HEK293T (cell line): ENCODE data around the gene FHIP1A.

Source experiments
- CTCF ChIA-PET: fragments of 350-600 bp; formaldehyde crosslinking; extraction: SDS; loops from one replicate; lab custom pipeline; 2021; ENCODE audit warnings: antibody characterized with exemption, inconsistent platforms; lab: Yijun Ruan, JAX
- POLR2A ChIA-PET: fragments of 350-600 bp; formaldehyde crosslinking; extraction: SDS; loops from one replicate; lab custom pipeline; 2020; ENCODE audit warnings: antibody characterized with exemption, inconsistent platforms; lab: Yijun Ruan, JAX
- DNase-seq: peaks from one replicate; pipeline ENCODE4 v3.0.0; 2012; ENCODE audit warnings: mixed read lengths; ENCODE audit errors: extremely low spot score
- ARNT ChIP-seq: fragments of 450-650 bp; IDR thresholded peaks from 2 replicates; pipeline ENCODE4 v1.6.1; 2017; ENCODE audit warnings: mild to moderate bottlenecking
- BHLHE40 ChIP-seq: fragments of 450-650 bp; IDR thresholded peaks from 2 replicates; pipeline ENCODE4 v1.6.1; 2016; ENCODE audit warnings: mild to moderate bottlenecking, moderate library complexity, borderline replicate concordance
- CTBP1 ChIP-seq: fragments of 450-650 bp; IDR thresholded peaks from 2 replicates; pipeline ENCODE4 v1.6.1; 2016; ENCODE audit warnings: borderline replicate concordance
- ELF4 ChIP-seq: fragments of 450-650 bp; IDR thresholded peaks from 2 replicates; pipeline ENCODE4 v1.6.1; 2017; ENCODE audit warnings: antibody characterized with exemption
- FOXA1 ChIP-seq: fragments of 450-650 bp; IDR thresholded peaks from 2 replicates; pipeline ENCODE4 v1.6.1; 2016; ENCODE audit warnings: mild to moderate bottlenecking
- FOXK2 ChIP-seq: fragments of 450-650 bp; IDR thresholded peaks from 2 replicates; pipeline ENCODE4 v1.6.1; 2016; ENCODE audit warnings: mild to moderate bottlenecking
- FOXM1 ChIP-seq: fragments of 450-650 bp; IDR thresholded peaks from 2 replicates; pipeline ENCODE4 v1.6.1; 2017; ENCODE audit warnings: mild to moderate bottlenecking, borderline replicate concordance
- HDGF ChIP-seq: fragments of 450-650 bp; IDR thresholded peaks from 2 replicates; pipeline ENCODE4 v1.6.1; 2017; ENCODE audit warnings: antibody characterized with exemption, borderline replicate concordance
- L3MBTL2 ChIP-seq: fragments of 450-650 bp; conservative IDR thresholded peaks from 2 replicates; pipeline ENCODE4 v1.6.1; 2016; ENCODE audit warnings: mild to moderate bottlenecking
- LEF1 ChIP-seq: fragments of 450-650 bp; IDR thresholded peaks from 2 replicates; pipeline ENCODE4 v1.6.1; 2017; ENCODE audit warnings: mild to moderate bottlenecking, borderline replicate concordance
- NFRKB ChIP-seq: fragments of 450-650 bp; IDR thresholded peaks from 2 replicates; pipeline ENCODE4 v1.6.1; 2016; ENCODE audit warnings: mild to moderate bottlenecking, moderate library complexity
- SP1 ChIP-seq: fragments of 450-650 bp; IDR thresholded peaks from 2 replicates; pipeline ENCODE4 v1.6.1; 2017
- SUZ12 ChIP-seq: fragments of 450-650 bp; IDR thresholded peaks from 2 replicates; pipeline ENCODE4 v1.6.1; 2016; ENCODE audit warnings: mild to moderate bottlenecking
- TARDBP ChIP-seq: fragments of 450-650 bp; IDR thresholded peaks from 2 replicates; pipeline ENCODE4 v1.6.1; 2016
- ZNF384 ChIP-seq: fragments of 450-650 bp; IDR thresholded peaks from 2 replicates; pipeline ENCODE4 v1.6.1; 2016
- TF ChIP-seq, protein P1 (sequence below): fragments of 450-650 bp; IDR thresholded peaks from 2 replicates; pipeline ENCODE4 v1.6.1; 2016

Gene FHIP1A

DNA sequence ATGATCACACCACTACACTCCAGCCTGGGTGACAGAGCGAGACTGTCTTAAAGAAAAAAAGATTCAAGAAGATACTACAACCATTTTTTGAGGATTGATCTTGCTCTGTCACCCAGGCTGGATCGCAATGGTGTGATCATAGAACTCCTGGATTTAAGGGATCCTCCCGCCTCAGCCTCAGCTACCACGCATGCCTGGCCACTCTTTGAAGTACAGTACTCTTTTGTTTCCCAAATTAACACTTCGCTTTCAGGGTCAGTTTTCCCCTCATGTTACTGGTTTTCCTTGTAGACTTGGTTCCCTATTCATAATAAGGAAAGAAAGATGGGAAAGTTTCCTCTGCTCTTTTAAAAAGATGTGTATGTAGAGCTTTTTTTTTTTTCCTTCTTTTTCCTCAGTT lies 34.3 kb downstream of the FHIP1A start:
- no peak for DNase-seq
- ChIA-PET CTCF (no interaction called here), POLR2A (no interaction called here)
- TF ChIP-seq LEF1, result no peak

DNA sequence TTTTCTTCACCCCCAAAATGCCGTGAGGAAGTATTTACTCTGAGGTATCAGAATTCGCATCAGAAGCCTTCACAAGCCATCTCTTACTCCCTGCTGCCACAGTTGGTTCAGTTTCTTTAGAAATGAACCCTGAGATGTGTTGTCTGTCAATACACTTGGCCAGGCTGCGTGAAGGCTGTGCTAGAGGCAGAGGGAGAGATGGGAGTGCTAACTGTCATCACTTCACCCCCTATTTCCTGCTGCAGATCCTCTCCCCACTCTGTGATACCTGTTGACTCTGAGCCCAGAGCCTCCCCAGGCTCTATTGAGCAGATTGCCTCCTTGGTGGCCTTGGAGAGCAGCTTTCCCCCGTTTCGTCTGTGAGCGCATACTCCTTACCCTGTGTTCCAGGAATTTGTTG lies 34.8 kb downstream of the FHIP1A start:
- DNase-seq, result no peak
- ChIA-PET CTCF (interaction anchor here (1.2 kb wide), 1 partner anchor 11 kb away, joined by 4 read pairs; no protein-coding TSS in a partner anchor), POLR2A (no interaction called here)
- no peak for TF ChIP-seq FOXA1
- no peak for TF ChIP-seq BHLHE40
- TF ChIP-seq LEF1, result no peak
- TF ChIP-seq SUZ12, result no peak
- TF ChIP-seq CTBP1, result no peak
- TF ChIP-seq FOXK2, result no peak

DNA sequence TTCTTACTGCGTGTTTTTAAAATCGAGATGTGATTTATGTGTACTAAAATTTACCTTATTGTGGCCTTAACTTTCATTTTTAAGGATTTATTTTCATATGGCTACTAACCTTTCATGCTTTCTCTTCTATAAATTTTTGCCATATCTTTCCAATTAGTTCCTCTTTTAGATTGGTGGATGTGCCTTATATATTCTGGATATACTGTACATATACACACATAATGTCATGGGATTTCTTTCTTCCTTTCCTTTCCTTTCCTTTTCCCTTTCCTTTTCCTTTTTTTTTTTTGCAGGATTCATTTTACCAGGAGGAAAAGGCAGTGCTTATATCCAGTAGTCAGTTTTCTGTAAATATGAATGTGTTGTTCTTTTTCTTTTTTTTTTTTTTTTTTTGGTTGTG lies 37.2 kb downstream of the FHIP1A start:
- ChIA-PET CTCF (no interaction called here), POLR2A (no interaction called here)
- TF ChIP-seq ELF4, result no peak
- DNase-seq, result no peak

DNA sequence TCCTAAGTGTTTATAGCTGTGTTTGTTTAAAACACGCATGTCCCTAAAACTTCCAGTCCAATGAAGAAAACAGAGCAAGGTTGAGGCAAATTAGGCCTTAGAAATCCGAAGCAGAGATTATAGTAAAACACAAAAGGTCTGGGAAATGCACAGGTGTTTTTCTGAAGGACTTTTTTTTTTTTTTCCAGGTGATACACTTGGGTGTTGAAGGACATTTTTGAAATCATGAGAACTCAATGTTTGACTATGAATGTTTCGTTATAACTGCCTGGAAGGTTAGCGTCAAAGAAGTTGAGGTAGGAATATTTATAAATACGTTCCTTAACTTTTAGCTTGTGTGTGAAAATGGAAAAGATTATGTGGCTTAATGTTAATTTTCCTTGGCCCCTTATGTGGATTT lies 45.5 kb downstream of the FHIP1A start:
- ChIA-PET CTCF (interaction anchor here (1.3 kb wide), 1 partner anchor 10 kb away, joined by 4 read pairs; no protein-coding TSS in a partner anchor), POLR2A (no interaction called here)
- no peak for DNase-seq
- no peak for TF ChIP-seq HDGF
- TF ChIP-seq L3MBTL2, result no peak
- no peak for TF ChIP-seq ARNT
- no peak for TF ChIP-seq FOXA1
- no peak for TF ChIP-seq TARDBP
- no peak for TF ChIP-seq ZNF384
- TF ChIP-seq SUZ12, result no peak
- no peak for TF ChIP-seq CTBP1
- TF ChIP-seq FOXK2, result no peak
- TF ChIP-seq LEF1, result no peak
- TF ChIP-seq SP1, result no peak
- TF ChIP-seq NFRKB, result no peak
- TF ChIP-seq BHLHE40, result no peak
- TF ChIP-seq, protein P1, sequence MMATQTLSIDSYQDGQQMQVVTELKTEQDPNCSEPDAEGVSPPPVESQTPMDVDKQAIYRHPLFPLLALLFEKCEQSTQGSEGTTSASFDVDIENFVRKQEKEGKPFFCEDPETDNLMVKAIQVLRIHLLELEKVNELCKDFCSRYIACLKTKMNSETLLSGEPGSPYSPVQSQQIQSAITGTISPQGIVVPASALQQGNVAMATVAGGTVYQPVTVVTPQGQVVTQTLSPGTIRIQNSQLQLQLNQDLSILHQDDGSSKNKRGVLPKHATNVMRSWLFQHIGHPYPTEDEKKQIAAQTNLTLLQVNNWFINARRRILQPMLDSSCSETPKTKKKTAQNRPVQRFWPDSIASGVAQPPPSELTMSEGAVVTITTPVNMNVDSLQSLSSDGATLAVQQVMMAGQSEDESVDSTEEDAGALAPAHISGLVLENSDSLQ, result no peak
- TF ChIP-seq FOXM1, result no peak
- TF ChIP-seq ELF4, result no peak

DNA sequence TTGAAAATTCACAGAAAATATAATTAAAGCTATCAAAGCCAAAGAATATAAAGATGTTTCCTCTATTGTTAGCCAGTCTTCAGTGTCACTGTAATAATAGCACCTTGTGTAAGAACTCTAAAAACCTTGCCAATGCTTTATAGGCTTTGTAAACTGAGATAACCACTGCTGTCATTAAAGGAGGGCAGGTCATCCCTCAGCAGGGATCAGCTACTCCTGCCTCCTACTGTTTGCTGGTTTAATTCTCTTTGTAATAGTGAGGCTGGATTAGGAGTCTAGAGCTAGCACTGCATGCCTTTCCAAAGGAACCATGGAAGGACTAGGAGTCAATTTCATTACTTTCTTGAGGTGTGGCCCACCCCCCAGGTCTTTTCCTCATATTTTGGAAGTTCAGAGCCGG lies 46.2 kb downstream of the FHIP1A start:
- TF ChIP-seq ZNF384 (no peak), FOXM1 (no peak), CTBP1 (peak; percentile 63; the same call in 1 of the 2 replicates), FOXA1 (no peak), NFRKB (no peak), LEF1 (no peak), FOXK2 (no peak)
- TF ChIP-seq, protein P1, result 0 out of 2 replicates have a peak, but pooled peaks have one; percentile 5
- CTCF ChIA-PET, result interaction anchor here (0.6 to 1.3 kb wide), 4 partner anchors 11 to 1175 kb away, joined by 3 to 4 read pairs (median 3); no protein-coding TSS in a partner anchor
- POLR2A ChIA-PET, result interaction anchor here (1.3 kb wide), 1 partner anchor 47 kb away, joined by 4 read pairs; the partner anchor contains the start of gene FHIP1A
- DNase-seq, result peak; percentile 34

DNA sequence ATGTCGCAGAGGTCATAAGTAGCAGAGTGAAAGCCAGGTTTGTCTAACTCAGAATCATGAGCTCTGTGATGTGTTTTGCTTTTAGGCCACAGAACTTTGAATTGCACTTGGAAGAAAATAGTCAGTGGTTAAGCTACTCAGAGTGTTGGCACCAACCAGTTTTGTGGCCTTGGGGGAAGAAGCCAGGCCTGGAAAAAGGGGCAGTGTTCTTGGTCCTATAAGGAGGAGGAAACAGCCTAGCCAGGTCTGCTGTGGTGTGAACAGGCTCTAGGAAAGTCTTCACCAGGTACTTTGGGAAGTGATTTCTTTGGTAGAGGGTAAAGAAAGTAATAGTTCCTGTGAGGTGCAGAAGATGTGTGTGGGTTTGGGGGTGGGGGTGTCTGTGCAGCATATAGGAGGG lies 49.2 kb downstream of the FHIP1A start:
- POLR2A ChIA-PET, result interaction anchor here (1.2 kb wide), 1 partner anchor 12 kb away, joined by 3 read pairs; no protein-coding TSS in a partner anchor
- TF ChIP-seq, protein P1, result no peak
- TF ChIP-seq ARNT (no peak), FOXM1 (no peak), ELF4 (no peak), FOXK2 (no peak), ZNF384 (no peak), FOXA1 (no peak), L3MBTL2 (no peak), CTBP1 (no peak), LEF1 (no peak), HDGF (no peak)
- CTCF ChIA-PET, result no interaction called here
- no peak for DNase-seq
